22Rv1 (cell line): ENCODE data around the gene SCUBE3.

Source experiments
- CTCF ChIP-seq: fragments of 450-650 bp; IDR thresholded peaks from 2 replicates; pipeline ENCODE4 v1.5.1; 2017; ENCODE audit warnings: mild to moderate bottlenecking
- ZFX ChIP-seq: fragments of 450-650 bp; IDR thresholded peaks from 2 replicates; pipeline ENCODE4 v1.6.1; 2017; ENCODE audit warnings: antibody characterized with exemption, borderline replicate concordance

GRCh38 chr6:35166116-35166515 is 47.6 kb upstream of the SCUBE3 start:
- TF ChIP-seq CTCF (no peak), ZFX (no peak)
